Bone marrow (tissue), 2 donors: ENCODE results near the gene CLDN22.

Experiments
- DNase-seq, 2 donors: peaks; one replicate each; lab custom pipeline; 2025; lab: John Stamatoyannopoulos, UW

The CLDN22 gene

GRCh38 chr4:183272384-183272783, 47.7 kb downstream of the CLDN22 start:
- no peak for DNase-seq

- no peak for DNase-seq
Measured at GRCh38 chr4:183268556-183268955, 51.5 kb downstream of the CLDN22 start.
